NOMO-1 treated with dmso at 0.1 percent for 144 hours (cell line): Measurements from ENCODE around the gene HS3ST2.
"Not testable (repeated sequence)": the region's sequence is repeated elsewhere in the genome, so short reads cannot be mapped to it uniquely, and the experiment has no call there.

Experiments used
- DNase-seq: peaks from one replicate; lab custom pipeline; 2025; ENCODE audit not compliant: unreplicated experiment; lab: John Stamatoyannopoulos, UW

The HS3ST2 gene

GRCh38 chr16:22929461-22929860, 115.5 kb downstream of the HS3ST2 start:
- no peak for DNase-seq

DNA sequence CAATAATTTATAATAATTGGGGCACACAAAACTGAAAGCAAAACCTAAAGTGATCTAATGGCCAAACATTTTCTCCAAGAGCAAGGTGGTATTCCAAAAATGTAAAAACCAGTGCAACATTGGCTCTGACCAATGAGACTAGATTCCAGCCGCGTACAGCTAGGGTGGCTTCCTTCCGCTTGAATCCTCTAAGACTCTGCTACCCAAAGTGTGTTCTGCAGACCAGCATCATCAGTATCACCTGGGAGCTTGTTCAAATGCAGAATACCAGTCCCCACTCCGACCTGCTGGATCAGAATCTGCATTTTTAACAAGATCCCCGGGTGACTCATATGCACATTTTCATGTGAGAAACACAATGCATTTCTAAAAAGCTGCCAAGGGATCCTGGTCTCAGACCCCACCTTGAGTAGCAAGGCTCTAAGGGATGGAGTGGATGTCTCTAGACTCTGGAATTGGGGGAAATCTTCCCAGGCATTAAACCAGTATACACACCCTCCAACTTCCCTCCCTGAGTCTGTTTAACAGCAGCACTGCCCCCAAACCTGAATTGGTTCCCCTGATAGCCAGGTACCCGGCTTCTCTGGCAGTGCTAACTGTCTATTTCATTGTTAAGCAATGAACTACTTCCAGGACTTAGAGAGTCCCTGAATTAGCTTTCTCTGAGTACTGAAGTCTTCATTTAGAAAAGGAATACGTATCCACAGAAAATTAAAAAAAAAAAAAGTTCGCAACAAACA, 118.2 kb downstream of the HS3ST2 start:
- DNase-seq: no peak

DNA sequence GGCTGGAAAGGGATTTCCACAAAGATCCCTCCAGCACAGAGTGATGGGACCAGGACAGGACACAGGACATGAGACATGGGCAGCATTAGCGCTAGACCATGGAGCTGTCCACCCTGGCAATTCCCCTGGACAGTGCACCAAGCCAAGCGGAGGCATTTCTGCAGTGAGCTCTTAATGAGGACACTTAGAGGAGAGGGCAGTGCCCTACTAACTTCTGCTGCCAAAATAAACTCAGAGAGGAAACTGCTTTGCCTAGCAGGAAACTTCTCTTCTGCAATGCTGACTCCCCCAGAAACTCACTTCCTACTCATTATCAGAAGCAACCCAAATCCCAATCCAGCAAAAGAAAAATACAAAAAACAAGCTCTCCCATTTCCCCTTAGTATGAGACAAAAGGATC, 119.2 kb downstream of the HS3ST2 start:
- no peak for DNase-seq

DNA sequence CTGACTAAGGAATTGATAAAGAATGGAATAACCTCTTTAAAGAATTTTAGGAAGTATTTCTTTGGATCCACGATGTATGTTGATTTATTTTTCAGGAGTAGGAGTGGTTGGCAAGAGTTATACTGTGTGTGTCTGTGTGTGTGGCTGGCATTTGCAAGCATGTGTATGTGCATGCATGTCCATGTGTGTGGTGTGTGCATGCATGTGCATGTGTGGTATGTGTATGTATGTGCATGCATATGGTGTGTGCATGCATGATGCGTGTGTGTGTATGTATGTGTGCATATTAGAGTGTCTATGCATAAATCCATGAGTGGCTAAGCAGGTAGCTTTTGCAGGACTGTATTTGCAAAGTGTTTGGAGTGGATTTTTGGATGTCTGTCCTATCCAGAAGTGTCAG, 120.8 kb downstream of the HS3ST2 start:
- no peak for DNase-seq

- no peak for DNase-seq
Measured at GRCh38 chr16:22937169-22937568, 123.2 kb downstream of the HS3ST2 start.

- no peak for DNase-seq
Measured at GRCh38 chr16:22938647-22939046, 124.7 kb downstream of the HS3ST2 start.

DNA sequence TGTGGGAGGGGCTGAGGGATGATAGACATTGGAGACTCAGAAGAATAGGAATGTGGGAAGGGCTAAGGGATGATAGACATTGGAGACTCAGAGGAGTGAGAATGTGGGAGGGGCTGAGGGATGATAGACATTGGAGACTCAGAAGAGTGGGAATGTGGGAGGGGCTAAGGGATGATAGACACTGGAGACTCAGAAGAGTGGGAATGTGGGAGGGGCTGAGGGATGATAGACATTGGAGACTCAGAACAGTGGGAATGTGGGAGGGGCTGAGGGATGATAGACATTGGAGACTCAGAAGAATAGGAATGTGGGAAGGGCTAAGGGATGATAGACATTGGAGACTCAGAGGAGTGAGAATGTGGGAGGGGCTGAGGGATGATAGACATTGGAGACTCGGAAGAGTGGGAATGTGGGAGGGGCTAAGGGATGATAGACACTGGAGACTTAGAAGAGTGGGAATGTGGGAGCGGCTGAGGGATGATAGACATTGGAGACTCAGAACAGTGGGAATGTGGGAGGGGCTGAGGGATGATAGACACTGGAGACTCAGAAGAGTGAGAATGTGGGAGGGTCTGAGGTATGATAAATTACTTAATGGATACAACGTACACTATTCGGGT, 125.9 kb downstream of the HS3ST2 start:
- not testable (repeated sequence) for DNase-seq

DNA sequence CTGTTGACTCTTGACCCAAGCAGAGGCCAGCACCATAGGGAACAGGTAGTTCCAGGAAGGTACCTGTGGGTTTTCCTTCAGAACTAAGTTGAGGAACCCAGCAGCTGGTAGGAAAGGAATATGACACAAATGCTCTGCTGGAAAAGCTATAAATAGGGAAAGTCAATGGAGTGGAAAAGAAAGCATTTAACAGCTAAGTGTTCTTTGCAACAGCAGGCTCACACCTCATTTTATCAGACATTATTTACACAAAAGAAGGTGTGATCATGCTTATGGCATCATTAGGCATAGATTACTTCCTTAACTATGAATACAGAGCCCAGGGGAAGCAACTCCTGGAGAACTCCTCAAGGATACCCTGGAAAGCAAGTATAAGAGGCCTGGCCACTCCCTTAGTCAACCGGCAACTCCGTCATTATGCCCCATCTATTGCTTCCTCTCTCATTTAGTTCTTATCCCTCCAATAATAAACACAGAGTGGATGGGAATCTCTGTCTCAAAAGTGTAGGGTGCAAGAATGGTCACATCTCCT, 128.1 kb downstream of the HS3ST2 start:
- DNase-seq: no peak

DNA sequence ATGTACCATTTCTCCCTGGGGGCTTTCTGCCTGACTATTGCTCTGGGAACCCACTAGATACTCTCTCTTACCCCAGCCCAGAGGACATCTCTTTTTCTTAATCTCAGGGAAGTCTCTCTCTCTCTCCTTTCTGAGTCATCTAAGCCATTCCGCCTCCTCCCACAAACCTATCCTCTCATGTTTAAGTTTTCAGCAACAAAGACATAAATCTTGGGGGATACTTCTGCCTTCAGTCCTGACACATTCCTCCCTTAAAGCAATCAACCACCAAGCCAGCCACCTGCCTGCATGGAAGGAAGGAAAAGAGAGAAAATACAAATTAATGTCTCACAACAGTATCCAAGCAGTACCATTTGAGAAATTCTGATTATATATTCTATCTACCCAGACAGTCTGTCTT, 128.8 kb downstream of the HS3ST2 start:
- no peak for DNase-seq

DNA sequence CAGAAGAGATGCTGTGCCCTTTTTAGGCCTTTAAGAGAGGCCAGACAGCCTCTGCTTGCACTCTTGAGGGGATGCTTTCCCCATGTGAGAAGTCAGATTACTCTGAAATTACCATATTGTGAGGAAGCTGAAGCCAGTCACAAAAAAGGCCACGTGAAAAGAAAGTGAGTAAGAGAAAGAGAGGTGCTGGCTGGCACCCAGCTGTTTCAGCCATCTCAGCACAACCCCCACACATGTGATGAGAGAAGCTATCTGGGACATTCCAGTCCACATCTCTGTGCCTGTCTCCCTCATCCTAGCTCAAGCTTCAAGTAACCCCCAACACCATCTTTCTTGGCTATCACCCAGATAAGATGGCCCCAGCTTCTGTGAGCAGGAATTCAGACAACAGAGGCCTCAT, 131.4 kb downstream of the HS3ST2 start:
- no peak for DNase-seq

GRCh38 chr16:22946433-22946832, 132.5 kb downstream of the HS3ST2 start:
- no peak for DNase-seq

DNA sequence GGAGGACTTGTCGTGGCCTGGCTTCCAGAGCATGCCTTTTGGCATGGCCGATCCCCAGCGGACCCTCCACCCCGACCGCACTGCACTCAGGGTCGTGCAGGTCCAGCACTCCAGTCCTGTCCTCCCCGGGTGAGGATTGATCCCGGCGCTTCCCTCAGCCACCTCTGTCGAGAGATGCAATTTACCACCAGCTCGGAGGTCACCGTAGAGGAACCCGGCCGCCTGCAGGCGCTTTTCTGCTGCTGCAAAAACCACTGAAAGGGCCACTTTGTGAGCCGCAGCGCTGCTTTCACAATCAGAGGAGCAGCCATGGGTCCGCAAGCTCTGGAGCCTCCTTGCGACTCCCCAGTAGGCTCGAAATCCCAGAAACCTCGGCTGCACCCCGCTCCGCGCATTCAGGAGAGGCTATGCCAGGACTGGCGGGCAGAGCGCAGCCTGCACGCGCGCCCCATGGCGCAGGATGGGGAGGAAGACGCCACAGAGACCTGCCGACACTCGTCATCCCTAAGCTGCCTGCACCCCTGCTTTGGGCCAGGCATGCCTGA, 134.2 kb downstream of the HS3ST2 start:
- DNase-seq: no peak

DNA sequence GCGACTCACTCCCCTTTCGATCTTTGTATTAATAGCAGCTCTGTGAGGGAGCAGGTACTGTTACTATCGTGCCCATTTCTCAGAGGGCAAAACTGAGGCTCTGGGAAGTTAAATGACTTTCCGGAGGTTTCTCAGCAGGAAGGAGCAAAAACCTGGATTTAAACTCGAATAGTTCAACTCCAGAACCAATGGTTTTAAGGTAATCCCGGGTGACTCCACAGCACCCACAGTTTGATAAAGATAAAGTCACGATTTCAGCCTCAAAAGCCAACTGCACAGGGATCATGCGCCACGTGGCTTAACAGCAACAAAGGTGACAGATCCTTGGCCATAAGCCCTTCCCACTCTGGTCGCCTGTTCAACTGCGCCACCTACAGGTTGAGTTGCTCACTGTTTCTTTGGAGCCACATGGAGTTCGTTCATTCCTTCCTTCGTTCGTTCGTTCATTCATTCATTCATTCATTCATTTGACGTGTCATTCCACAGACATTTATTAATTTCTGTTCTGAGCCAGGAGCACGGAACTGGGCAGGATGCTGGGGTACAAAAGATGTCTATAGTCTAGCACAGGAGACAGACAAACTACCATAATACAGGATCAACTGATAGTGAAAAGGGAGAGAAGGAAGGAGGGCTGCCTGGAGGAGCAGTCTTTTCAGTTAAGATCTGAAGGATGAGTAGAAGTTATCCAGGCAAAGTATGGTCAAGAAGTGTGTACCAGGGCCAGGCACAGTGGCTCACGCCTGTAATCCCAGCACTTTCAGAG, 134.8 kb downstream of the HS3ST2 start:
- peak; percentile 48 for DNase-seq

- no peak for DNase-seq
Measured at GRCh38 chr16:22955461-22956070, 141.6 kb downstream of the HS3ST2 start.

GRCh38 chr16:22961206-22961605, 147.2 kb downstream of the HS3ST2 start:
- no peak for DNase-seq

- DNase-seq: no peak
Measured at GRCh38 chr16:22962905-22963304, 148.9 kb downstream of the HS3ST2 start.
